LHCN-M2 (cell line): Measurements from ENCODE around the gene KRT4. TPM values are rescaled to one million over a fixed set of nuclear protein-coding genes. Genes with fewer than 3 reads are reported as not detected.
"Not testable (repeated sequence)": the region's sequence is repeated elsewhere in the genome, so short reads cannot be mapped to it uniquely, and the experiment has no call there.

Source experiments
- DNase-seq: peaks from one replicate; pipeline ENCODE4 v3.0.0-alpha.2; 2012; ENCODE audit warnings: low read depth
- total RNA-seq: library from RNA; depleted of rRNA; stranded (reverse); fragments of >200 nt; gene quantifications from 2 replicates; pipeline ENCODE4 v1.2.3, GENCODE V29; 2014

The KRT4 gene
- total RNA-seq, 1 experiment from 2014 or later = not detected

- DNase-seq = no peak
Measured at GRCh38 chr12:52776435-52776834, 37.5 kb downstream of the KRT4 start.

GRCh38 chr12:52774629-52775250 is 39.2 kb downstream of the KRT4 start:
- DNase-seq = no peak

- DNase-seq = no peak
Measured at GRCh38 chr12:52772772-52773171, 41.1 kb downstream of the KRT4 start.

- no peak for DNase-seq
Measured at GRCh38 chr12:52772188-52772587, 41.7 kb downstream of the KRT4 start.

GRCh38 chr12:52771505-52771904 is 42.4 kb downstream of the KRT4 start:
- DNase-seq = no peak

GRCh38 chr12:52771088-52771487 is 42.8 kb downstream of the KRT4 start:
- no peak for DNase-seq

GRCh38 chr12:52769946-52770345 is 44.0 kb downstream of the KRT4 start:
- no peak for DNase-seq

- no peak for DNase-seq
Measured at GRCh38 chr12:52769354-52769753, 44.6 kb downstream of the KRT4 start.

GRCh38 chr12:52768479-52769200 is 45.3 kb downstream of the KRT4 start:
- DNase-seq = no peak

- DNase-seq = no peak
Measured at GRCh38 chr12:52767427-52767826, 46.5 kb downstream of the KRT4 start.

- DNase-seq = no peak
Measured at GRCh38 chr12:52767020-52767379, 46.9 kb downstream of the KRT4 start.

GRCh38 chr12:52766351-52767019 is 47.4 kb downstream of the KRT4 start:
- DNase-seq = no peak

GRCh38 chr12:52765702-52766101 is 48.2 kb downstream of the KRT4 start:
- DNase-seq = no peak

GRCh38 chr12:52763991-52764390 is 49.9 kb downstream of the KRT4 start:
- DNase-seq = no peak

GRCh38 chr12:52763036-52763659 is 50.8 kb downstream of the KRT4 start:
- DNase-seq = no peak

- no peak for DNase-seq
Measured at GRCh38 chr12:52761802-52762201, 52.1 kb downstream of the KRT4 start.

GRCh38 chr12:52761218-52761617 is 52.7 kb downstream of the KRT4 start:
- DNase-seq = not testable (repeated sequence)

- DNase-seq = no peak
Measured at GRCh38 chr12:52760623-52761022, 53.3 kb downstream of the KRT4 start.

GRCh38 chr12:52759695-52760094 is 54.2 kb downstream of the KRT4 start:
- DNase-seq = no peak

GRCh38 chr12:52759218-52759617 is 54.7 kb downstream of the KRT4 start:
- no peak for DNase-seq

- DNase-seq = no peak
Measured at GRCh38 chr12:52757449-52758176, 56.3 kb downstream of the KRT4 start.
